HL-60 (cell line): ENCODE results near the gene RET.

Experiments used
- GABPA ChIP-seq: IDR thresholded peaks from 2 replicates; pipeline ENCODE4 v1.6.1; 2012; ENCODE audit warnings: low read depth
- POLR2AphosphoS5 ChIP-seq: IDR thresholded peaks from 2 replicates; pipeline ENCODE4 v1.6.1; 2012; ENCODE audit warnings: low read depth
- REST ChIP-seq: IDR thresholded peaks from 2 replicates; pipeline ENCODE4 v1.6.1; 2012; ENCODE audit warnings: low read depth; ENCODE audit not compliant: insufficient replicate concordance
- TF ChIP-seq, protein P1 (sequence below): IDR thresholded peaks from one replicate; pipeline ENCODE4 v1.5.1; 2011; ENCODE audit warnings: low read length, control low read depth, inconsistent platforms; ENCODE audit not compliant: insufficient read depth

DNA sequence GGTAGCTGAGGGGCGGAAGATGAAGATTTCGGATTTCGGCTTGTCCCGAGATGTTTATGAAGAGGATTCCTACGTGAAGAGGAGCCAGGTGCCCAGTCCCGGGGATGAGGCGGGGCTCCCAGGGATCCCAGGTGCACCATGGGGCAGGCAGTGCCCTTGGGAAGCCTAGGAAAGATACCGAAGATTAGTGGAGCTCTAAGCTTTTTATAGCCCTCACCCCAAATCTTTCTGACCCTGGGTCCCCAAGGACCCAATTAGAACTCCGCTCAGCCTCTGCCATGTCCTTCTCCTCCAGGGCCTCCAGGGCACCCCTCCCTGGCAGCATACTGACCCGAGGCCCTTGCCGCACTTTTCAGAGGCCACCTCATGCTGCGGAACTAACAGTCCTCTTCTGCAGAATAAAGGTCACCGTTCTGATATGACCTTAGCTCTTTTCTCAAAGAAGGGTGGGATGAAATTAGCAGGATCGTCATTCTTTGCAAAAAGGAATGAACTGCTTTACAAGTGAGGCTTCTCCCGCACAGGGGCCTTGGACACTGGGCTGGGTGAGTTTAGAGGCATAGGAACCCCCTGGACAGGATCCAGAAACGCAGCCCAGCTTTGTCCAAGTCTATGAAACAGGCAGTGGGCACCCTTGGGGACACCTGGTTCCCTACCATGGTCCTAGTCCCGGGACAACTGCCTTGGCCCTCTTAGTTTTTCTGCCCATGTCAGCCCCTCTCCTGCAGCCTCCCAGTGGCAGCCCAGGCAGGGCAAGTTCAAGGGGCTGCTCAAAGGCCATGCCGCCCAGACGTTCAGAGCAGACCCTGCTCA is 43.5 kb downstream of the RET start:
- TF ChIP-seq, protein P1, sequence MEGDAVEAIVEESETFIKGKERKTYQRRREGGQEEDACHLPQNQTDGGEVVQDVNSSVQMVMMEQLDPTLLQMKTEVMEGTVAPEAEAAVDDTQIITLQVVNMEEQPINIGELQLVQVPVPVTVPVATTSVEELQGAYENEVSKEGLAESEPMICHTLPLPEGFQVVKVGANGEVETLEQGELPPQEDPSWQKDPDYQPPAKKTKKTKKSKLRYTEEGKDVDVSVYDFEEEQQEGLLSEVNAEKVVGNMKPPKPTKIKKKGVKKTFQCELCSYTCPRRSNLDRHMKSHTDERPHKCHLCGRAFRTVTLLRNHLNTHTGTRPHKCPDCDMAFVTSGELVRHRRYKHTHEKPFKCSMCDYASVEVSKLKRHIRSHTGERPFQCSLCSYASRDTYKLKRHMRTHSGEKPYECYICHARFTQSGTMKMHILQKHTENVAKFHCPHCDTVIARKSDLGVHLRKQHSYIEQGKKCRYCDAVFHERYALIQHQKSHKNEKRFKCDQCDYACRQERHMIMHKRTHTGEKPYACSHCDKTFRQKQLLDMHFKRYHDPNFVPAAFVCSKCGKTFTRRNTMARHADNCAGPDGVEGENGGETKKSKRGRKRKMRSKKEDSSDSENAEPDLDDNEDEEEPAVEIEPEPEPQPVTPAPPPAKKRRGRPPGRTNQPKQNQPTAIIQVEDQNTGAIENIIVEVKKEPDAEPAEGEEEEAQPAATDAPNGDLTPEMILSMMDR = no peak
- TF ChIP-seq REST (no peak), POLR2AphosphoS5 (no peak), GABPA (no peak)
